Measurements from ENCODE around the gene MOB1A. TPM values are rescaled to one million over a fixed set of nuclear protein-coding genes. Genes with fewer than 3 reads are reported as not detected.

MOB1A gene
- total RNA-seq, 1 experiment from 2014 or later, result 132 TPM

GRCh38 chr2:74194799-74195198 lies 16.1 kb upstream of the MOB1A start:
- no peak for ATAC-seq
- Histone ChIP-seq H3K9me2 (ENCODE audit: insufficient read depth) (no peaks in the 10 kb centered on the region), H4K20me1 (ENCODE audit: insufficient read depth) (peaks cover 7% of the 10 kb centered on the region; the same call in 1 of the 2 replicates), H3K79me2 (ENCODE audit: insufficient read depth, low read length) (peaks cover 13% of the 10 kb centered on the region), H3K9ac (ENCODE audit: low read length) (no peak overlapping the region), H3K36me3 (ENCODE audit: control insufficient read depth in 1 of 2, insufficient read depth in 2 of 2, low read length in 2 of 2) (no peaks in the 10 kb centered on the region), H2AFZ (ENCODE audit: low read depth, low read length, poor library complexity, severe bottlenecking) (no peak overlapping the region), H3K4me3 (replicated peaks in 1 of 2; ENCODE audit: low read depth in 1 of 2, low read length in 2 of 2) (no peak overlapping the region), H3K4me2 (ENCODE audit: low read length) (no peak overlapping the region), H3K27ac (ENCODE audit: low read depth, low read length) (no peak overlapping the region), H3K27me3 (ENCODE audit: insufficient read depth, low read length) (no peaks in the 10 kb centered on the region), H3K9me3 (ENCODE audit: control insufficient read depth in 1 of 2, insufficient read depth in 1 of 2, low read depth in 1 of 2, low read length in 2 of 2) (no peaks in the 10 kb centered on the region), H3K4me1 (ENCODE audit: control insufficient read depth in 1 of 2, insufficient read depth in 2 of 2, low read length in 2 of 2) (peaks cover 6 to 11% of the 10 kb centered on the region in 2 experiments; a peak in 3 of 4 replicates)
- intact Hi-C loops (cut with micrococcal nuclease), result no loop called here
- RAD21 ChIA-PET (ENCODE audit: low non-redundant PET in 1 of 2, low total read pairs in 2 of 2, uncharacterized antibody in 2 of 2, unreplicated experiment in 2 of 2), result no interaction called here
- POLR2A ChIA-PET, result no interaction called here
- no TSS peak for BruUV-seq (replicated peaks)
- CTCF ChIA-PET, result no interaction called here
- TF ChIP-seq FOSL1 (IDR thresholded peaks at IDR 0.05; ENCODE audit: low read depth) (no peak), EGR1 (IDR thresholded peaks at IDR 0.05; ENCODE audit: low read depth) (no peak), POLR2AphosphoS5 (IDR thresholded peaks at IDR 0.05; ENCODE audit: low read depth, low read length) (no peak), ELF1 (IDR thresholded peaks at IDR 0.05; ENCODE audit: borderline replicate concordance, low read depth) (no peak), RAD21 (IDR thresholded peaks at IDR 0.05; ENCODE audit: low read depth) (no peak), SRF (IDR thresholded peaks at IDR 0.05; ENCODE audit: low read depth) (no peak), POLR2A (IDR thresholded peaks at IDR 0.05; ENCODE audit: borderline replicate concordance, extremely low read depth, insufficient read depth, insufficient read length) (no peak)
- TF ChIP-seq, protein P1, sequence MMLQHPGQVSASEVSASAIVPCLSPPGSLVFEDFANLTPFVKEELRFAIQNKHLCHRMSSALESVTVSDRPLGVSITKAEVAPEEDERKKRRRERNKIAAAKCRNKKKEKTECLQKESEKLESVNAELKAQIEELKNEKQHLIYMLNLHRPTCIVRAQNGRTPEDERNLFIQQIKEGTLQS (IDR thresholded peaks at IDR 0.05), result no peak
- TF ChIP-seq, protein P2, sequence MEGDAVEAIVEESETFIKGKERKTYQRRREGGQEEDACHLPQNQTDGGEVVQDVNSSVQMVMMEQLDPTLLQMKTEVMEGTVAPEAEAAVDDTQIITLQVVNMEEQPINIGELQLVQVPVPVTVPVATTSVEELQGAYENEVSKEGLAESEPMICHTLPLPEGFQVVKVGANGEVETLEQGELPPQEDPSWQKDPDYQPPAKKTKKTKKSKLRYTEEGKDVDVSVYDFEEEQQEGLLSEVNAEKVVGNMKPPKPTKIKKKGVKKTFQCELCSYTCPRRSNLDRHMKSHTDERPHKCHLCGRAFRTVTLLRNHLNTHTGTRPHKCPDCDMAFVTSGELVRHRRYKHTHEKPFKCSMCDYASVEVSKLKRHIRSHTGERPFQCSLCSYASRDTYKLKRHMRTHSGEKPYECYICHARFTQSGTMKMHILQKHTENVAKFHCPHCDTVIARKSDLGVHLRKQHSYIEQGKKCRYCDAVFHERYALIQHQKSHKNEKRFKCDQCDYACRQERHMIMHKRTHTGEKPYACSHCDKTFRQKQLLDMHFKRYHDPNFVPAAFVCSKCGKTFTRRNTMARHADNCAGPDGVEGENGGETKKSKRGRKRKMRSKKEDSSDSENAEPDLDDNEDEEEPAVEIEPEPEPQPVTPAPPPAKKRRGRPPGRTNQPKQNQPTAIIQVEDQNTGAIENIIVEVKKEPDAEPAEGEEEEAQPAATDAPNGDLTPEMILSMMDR (IDR thresholded peaks at IDR 0.05 in 2 of 3, conservative IDR thresholded peaks at IDR 0.05 in 1 of 3; ENCODE audit: borderline replicate concordance in 1 of 3, insufficient read depth in 1 of 3, low read depth in 2 of 3, low read length in 2 of 3), result no peak
- no peak for DNase-seq (ENCODE audit: low read depth, low spot score)
